IMR-90 (cell line): Measurements from ENCODE around the gene ZNF385D. TPM values are rescaled to one million over a fixed set of nuclear protein-coding genes. Genes with fewer than 3 reads are reported as not detected.

ENCODE experiments used
- ATAC-seq: fragments of 200-7000 bp; cut with Tn5 transposase; 2 replicates; pipeline ENCODE4 v1.9.1; 2020; ENCODE audit warnings: low read depth, mild to moderate bottlenecking, moderate library complexity
- BruUV-seq: library from RNA; stranded (reverse); fragments of 400-500 nt; replicated peaks from 2 replicates; lab custom pipeline; 2021; lab: Mats Ljungman, UMichigan
- CTCF ChIA-PET: fragments of 300-600 bp; formaldehyde crosslinking; extraction: SDS; loops from one replicate; lab custom pipeline; 2021; ENCODE audit warnings: antibody characterized with exemption; lab: Yijun Ruan, JAX
- POLR2A ChIA-PET: fragments of 300-600 bp; sonication (Branson Sonifier 250); formaldehyde crosslinking; loops from one replicate; lab custom pipeline; 2022; ENCODE audit warnings: antibody characterized with exemption; ENCODE audit not compliant: unreplicated experiment; lab: Charles Lee
- DNase-seq: peaks from one replicate; pipeline ENCODE4 v3.0.0; 2013
- H2AFZ ChIP-seq: replicated peaks from 2 replicates; pipeline ENCODE3; 2013; ENCODE audit warnings: low read length, mild to moderate bottlenecking; ENCODE audit not compliant: poor library complexity
- H2AK5ac ChIP-seq: 2 replicates; pipeline ENCODE4 v1.6.1; 2013; ENCODE audit warnings: low read depth, low read length, inconsistent platforms
- H2AK9ac ChIP-seq: replicated peaks from 2 replicates; pipeline ENCODE3; 2013; ENCODE audit warnings: mild to moderate bottlenecking, low read depth, low read length, moderate library complexity; ENCODE audit not compliant: poor library complexity
- H2BK120ac ChIP-seq: 2 replicates; pipeline ENCODE4 v1.6.1; 2013; ENCODE audit warnings: low read depth, low read length, inconsistent platforms
- H2BK15ac ChIP-seq: 3 replicates; pipeline ENCODE4 v1.6.1; 2013; ENCODE audit warnings: low read depth, low read length, inconsistent platforms
- H2BK20ac ChIP-seq: 2 replicates; pipeline ENCODE4 v1.6.1; 2013; ENCODE audit warnings: low read depth, mild to moderate bottlenecking, inconsistent platforms, low read length, moderate library complexity
- H2BK5ac ChIP-seq: 2 replicates; pipeline ENCODE4 v1.6.1; 2013; ENCODE audit warnings: mild to moderate bottlenecking, low read depth, low read length, inconsistent platforms; ENCODE audit not compliant: poor library complexity, severe bottlenecking
- H3K14ac ChIP-seq: replicated peaks from 2 replicates; pipeline ENCODE4 v1.6.1; 2013; ENCODE audit warnings: low read depth, low read length, inconsistent platforms
- H3K18ac ChIP-seq: 2 replicates; pipeline ENCODE4 v1.6.1; 2013; ENCODE audit warnings: low read depth, low read length, control low read depth
- H3K23ac ChIP-seq: 2 replicates; pipeline ENCODE4 v1.6.1; 2013; ENCODE audit warnings: low read depth, low read length, inconsistent platforms
- H3K27ac ChIP-seq: 2 replicates; pipeline ENCODE4 v1.5.1; 2013; ENCODE audit warnings: mild to moderate bottlenecking, control low read depth, low read length; ENCODE audit not compliant: insufficient read depth
- H3K27me3 ChIP-seq: 2 replicates; pipeline ENCODE4 v1.6.1; 2013; ENCODE audit warnings: low read length; ENCODE audit not compliant: control insufficient read depth, insufficient read depth
- H3K36me3 ChIP-seq: 2 replicates; pipeline ENCODE4 v1.6.1; 2013; ENCODE audit warnings: low read length, mixed read lengths; ENCODE audit not compliant: control insufficient read depth, insufficient read depth
- H3K4ac ChIP-seq: 2 replicates; pipeline ENCODE4 v1.6.1; 2013; ENCODE audit warnings: low read depth, low read length, inconsistent platforms
- H3K4me1 ChIP-seq: 2 replicates; pipeline ENCODE4 v1.6.1; 2013; ENCODE audit warnings: low read length, mixed read lengths; ENCODE audit not compliant: control insufficient read depth, insufficient read depth
- H3K4me2 ChIP-seq: 2 replicates; pipeline ENCODE4 v1.6.1; 2013; ENCODE audit warnings: low read depth, mild to moderate bottlenecking, control low read depth, low read length, moderate library complexity
- H3K4me3 ChIP-seq: 2 replicates; pipeline ENCODE4 v1.5.1; 2013; ENCODE audit warnings: low read depth, mild to moderate bottlenecking, control low read depth, low read length, moderate library complexity; ENCODE audit not compliant: insufficient read depth
- H3K56ac ChIP-seq: 2 replicates; pipeline ENCODE4 v1.6.1; 2013; ENCODE audit warnings: low read length, inconsistent platforms; ENCODE audit not compliant: insufficient read depth; ENCODE audit errors: extremely low read depth
- H3K79me1 ChIP-seq, 2 experiments: 2 replicates each; pipeline ENCODE4 v1.6.1; 2013; ENCODE audit warnings: low read length in 2 of 2, inconsistent platforms in 1 of 2, low read depth in 1 of 2
- H3K9ac ChIP-seq: 2 replicates; pipeline ENCODE4 v1.6.1; 2013; ENCODE audit warnings: low read depth, low read length, control low read depth
- H3K9me1 ChIP-seq: 2 replicates; pipeline ENCODE4 v1.6.1; 2013; ENCODE audit warnings: low read length, inconsistent platforms; ENCODE audit not compliant: insufficient read depth
- H3K9me3 ChIP-seq: 2 replicates; pipeline ENCODE4 v1.6.1; 2013; ENCODE audit warnings: low read length; ENCODE audit not compliant: control insufficient read depth, insufficient read depth
- H4K20me1 ChIP-seq: 2 replicates; pipeline ENCODE4 v1.6.1; 2013; ENCODE audit warnings: low read length, inconsistent platforms; ENCODE audit not compliant: insufficient read depth
- H4K5ac ChIP-seq: 2 replicates; pipeline ENCODE4 v1.6.1; 2013; ENCODE audit warnings: mild to moderate bottlenecking, low read depth, low read length, control low read depth
- H4K8ac ChIP-seq, 2 experiments: 2 replicates each; pipeline ENCODE4 v1.6.1; 2013; ENCODE audit warnings: low read depth in 2 of 2, low read length in 2 of 2, control low read depth in 1 of 2, inconsistent platforms in 1 of 2
- H4K91ac ChIP-seq: 2 replicates; pipeline ENCODE4 v1.6.1; 2013; ENCODE audit warnings: low read depth, low read length, inconsistent platforms; ENCODE audit not compliant: insufficient read depth
- BHLHE40 ChIP-seq: fragments of 150-350 bp; IDR thresholded peaks from 2 replicates; pipeline ENCODE4 v1.6.1; 2016; ENCODE audit warnings: mild to moderate bottlenecking, low read depth, low read length
- ELK1 ChIP-seq: fragments of 150-350 bp; IDR thresholded peaks from 2 replicates; pipeline ENCODE4 v1.6.1; 2016; ENCODE audit warnings: low read depth, mild to moderate bottlenecking, low read length, moderate library complexity, borderline replicate concordance
- FOS ChIP-seq: fragments of 150-350 bp; IDR thresholded peaks from 2 replicates; pipeline ENCODE4 v1.6.1; 2016; ENCODE audit warnings: low read depth, low read length
- MAFK ChIP-seq: IDR thresholded peaks from 2 replicates; pipeline ENCODE4 v1.6.1; 2012; ENCODE audit warnings: low read depth, low read length, improper control_type of control experiment
- MAZ ChIP-seq: IDR thresholded peaks from 2 replicates; pipeline ENCODE4 v1.6.1; 2012; ENCODE audit warnings: low read depth, mild to moderate bottlenecking, low read length, improper control_type of control experiment, moderate library complexity, borderline replicate concordance
- MXI1 ChIP-seq: IDR thresholded peaks from 2 replicates; pipeline ENCODE4 v1.6.1; 2012; ENCODE audit warnings: low read depth, mild to moderate bottlenecking, low read length, moderate library complexity, borderline replicate concordance
- NFE2L2 ChIP-seq: fragments of 150-350 bp; IDR thresholded peaks from 2 replicates; pipeline ENCODE4 v1.6.1; 2016; ENCODE audit warnings: low read depth, mild to moderate bottlenecking, low read length
- RAD21 ChIP-seq: IDR thresholded peaks from 2 replicates; pipeline ENCODE4 v1.6.1; 2012; ENCODE audit warnings: low read length, improper control_type of control experiment
- RCOR1 ChIP-seq: IDR thresholded peaks from 2 replicates; pipeline ENCODE4 v1.6.1; 2012; ENCODE audit warnings: mild to moderate bottlenecking, low read length, improper control_type of control experiment; ENCODE audit not compliant: insufficient replicate concordance
- RFX5 ChIP-seq: IDR thresholded peaks from 2 replicates; pipeline ENCODE4 v1.8.0; 2012; ENCODE audit warnings: low read depth, mild to moderate bottlenecking, low read length, moderate library complexity
- WGBS, 2 experiments: methylation state at CpG; one replicate each; pipeline versions ENCODE4 v1.1.5 to v1.1.7; 2013; ENCODE audit warnings: missing lambda C conversion rate in 2 of 2; ENCODE audit not compliant: insufficient read length in 1 of 2; ENCODE audit errors: extremely low coverage in 2 of 2; 5-methylcytosine and 5-hydroxymethylcytosine counted together
- dilution Hi-C: fragments of 300-500 bp; cut with HindIII; formaldehyde crosslinking; loops from one replicate; pipeline ENCODE4 v1.14.3; 2018; ENCODE audit warnings: low sequenced_read_pairs; ENCODE audit not compliant: unreplicated experiment
- in situ Hi-C: fragments of 300-500 bp; cut with MboI; formaldehyde crosslinking; loops from 3 replicates; pipeline ENCODE4 v1.14.3; 2019; ENCODE audit warnings: low sequenced_read_pairs, inconsistent platforms, mixed read lengths
- intact Hi-C: fragments of 100-400 bp; cut with micrococcal nuclease; formaldehyde crosslinking; loops from 2 replicates; pipeline ENCODE4 v1.10.0; 2022
- polyA plus RNA-seq, 3 experiments: library from polyadenylated mRNA; depleted of rRNA; stranded (reverse); fragments of >200 nt; gene quantifications; 2 replicates each; pipeline ENCODE4 v1.2.3, GENCODE V29; 2012; ENCODE audit warnings: low replicate concordance in 1 of 3
- total RNA-seq: library from RNA; depleted of rRNA; stranded (reverse); fragments of >200 nt; gene quantifications from 2 replicates; pipeline ENCODE4 v1.2.3, GENCODE V29; 2012
- TF ChIP-seq, protein P1 (sequence below): conservative IDR thresholded peaks from 2 replicates; pipeline ENCODE4 v1.5.1; 2012; ENCODE audit warnings: mild to moderate bottlenecking, low read depth, low read length, improper control_type of control experiment

The ZNF385D gene
- total and polyA plus RNA-seq, 2 of the 4 experiments (the other 2 are of a cell fraction): 0.18 to 2.4 TPM

DNA sequence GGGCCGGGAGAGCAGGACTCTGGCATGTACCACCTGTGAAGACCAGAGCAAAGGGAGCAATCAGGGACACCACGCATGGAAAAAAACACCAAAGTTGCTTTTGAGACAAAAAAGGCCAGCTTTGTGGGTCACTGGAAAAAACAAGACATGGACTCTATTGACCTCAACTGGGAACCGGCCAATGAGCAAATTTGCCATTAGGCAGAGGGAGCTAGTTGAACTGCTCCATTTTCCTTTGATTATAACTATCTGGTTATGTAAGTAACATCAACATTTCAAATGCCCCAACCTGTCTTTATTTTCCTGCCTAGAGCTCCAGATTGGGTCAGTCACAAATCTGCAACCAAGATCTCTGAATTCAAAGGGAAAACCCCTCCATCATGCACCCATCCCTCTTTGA, 86.0 kb downstream of the ZNF385D start:
- BruUV-seq: no TSS peak
- no peak overlapping the region for H2AK9ac ChIP-seq
- H3K56ac ChIP-seq: no peak overlapping the region
- H2BK120ac ChIP-seq: no peak overlapping the region
- no peak overlapping the region for H3K27ac ChIP-seq
- no peak overlapping the region for H3K4me2 ChIP-seq
- dilution Hi-C loops: no loop called here
- no peaks in the 10 kb centered on the region for H3K4me1 ChIP-seq
- H3K4me3 ChIP-seq: no peak overlapping the region
- in situ Hi-C loops: no loop called here
- no peak overlapping the region for H4K5ac ChIP-seq
- H3K18ac ChIP-seq: no peak overlapping the region
- no peak overlapping the region for H3K23ac ChIP-seq
- H3K79me1 ChIP-seq: no peaks in the 10 kb centered on the region
- no peak overlapping the region for H2BK5ac ChIP-seq
- no peak overlapping the region for H3K9ac ChIP-seq
- no peak overlapping the region for H3K14ac ChIP-seq
- 95% methylated on average over 2 of the region's 3 CpGs; no CpG with 5 or more reads in 1 of the 2 experiments for WGBS, 2 experiments
- H3K9me3 ChIP-seq: no peaks in the 10 kb centered on the region
- H3K4ac ChIP-seq: no peak overlapping the region
- no peaks in the 10 kb centered on the region for H3K9me1 ChIP-seq
- no peak overlapping the region for H2AFZ ChIP-seq
- no peak overlapping the region for H4K91ac ChIP-seq
- TF ChIP-seq MXI1: no peak
- TF ChIP-seq RCOR1: no peak
- TF ChIP-seq MAFK: no peak
- TF ChIP-seq MAZ: no peak
- no peak for TF ChIP-seq BHLHE40
- no peak for TF ChIP-seq RFX5
- no peak for TF ChIP-seq RAD21
- TF ChIP-seq, protein P1, sequence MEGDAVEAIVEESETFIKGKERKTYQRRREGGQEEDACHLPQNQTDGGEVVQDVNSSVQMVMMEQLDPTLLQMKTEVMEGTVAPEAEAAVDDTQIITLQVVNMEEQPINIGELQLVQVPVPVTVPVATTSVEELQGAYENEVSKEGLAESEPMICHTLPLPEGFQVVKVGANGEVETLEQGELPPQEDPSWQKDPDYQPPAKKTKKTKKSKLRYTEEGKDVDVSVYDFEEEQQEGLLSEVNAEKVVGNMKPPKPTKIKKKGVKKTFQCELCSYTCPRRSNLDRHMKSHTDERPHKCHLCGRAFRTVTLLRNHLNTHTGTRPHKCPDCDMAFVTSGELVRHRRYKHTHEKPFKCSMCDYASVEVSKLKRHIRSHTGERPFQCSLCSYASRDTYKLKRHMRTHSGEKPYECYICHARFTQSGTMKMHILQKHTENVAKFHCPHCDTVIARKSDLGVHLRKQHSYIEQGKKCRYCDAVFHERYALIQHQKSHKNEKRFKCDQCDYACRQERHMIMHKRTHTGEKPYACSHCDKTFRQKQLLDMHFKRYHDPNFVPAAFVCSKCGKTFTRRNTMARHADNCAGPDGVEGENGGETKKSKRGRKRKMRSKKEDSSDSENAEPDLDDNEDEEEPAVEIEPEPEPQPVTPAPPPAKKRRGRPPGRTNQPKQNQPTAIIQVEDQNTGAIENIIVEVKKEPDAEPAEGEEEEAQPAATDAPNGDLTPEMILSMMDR: no peak
- no peak for TF ChIP-seq ELK1
- TF ChIP-seq FOS: no peak
- no peak for TF ChIP-seq NFE2L2
- CTCF ChIA-PET: no interaction called here
- no peak overlapping the region for H2BK15ac ChIP-seq
- no peaks in the 10 kb centered on the region for H4K20me1 ChIP-seq
- H3K27me3 ChIP-seq: no peaks in the 10 kb centered on the region
- DNase-seq: no peak
- H2BK20ac ChIP-seq: no peak overlapping the region
- H3K36me3 ChIP-seq: no peaks in the 10 kb centered on the region
- no peak for ATAC-seq
- POLR2A ChIA-PET: no interaction called here
- intact Hi-C loops: no loop called here
- H2AK5ac ChIP-seq: no peak overlapping the region
- no peak overlapping the region for H4K8ac ChIP-seq
